Gastrocnemius medialis (tissue), 4 donors: Measurements from ENCODE around the gene EMC7. TPM values are rescaled to one million over a fixed set of nuclear protein-coding genes. Genes with fewer than 3 reads are reported as not detected.
"Not testable (repeated sequence)": the region's sequence is repeated elsewhere in the genome, so short reads cannot be mapped to it uniquely, and the experiment has no call there.

Experiments
- ATAC-seq, 2 donors: fragments of 150-250 bp; one replicate each; pipeline ENCODE4 v1.9.1; 2016
- DNase-seq, 2 donors: peaks; one replicate each; pipeline ENCODE4 v3.0.0-alpha.2; 2019
- H3K27ac ChIP-seq, 4 donors: fragments of 200-600 bp; sonication (generic); 1 replicate in 1 of 4; 2 replicates in 3 of 4; pipeline ENCODE4 v1.5.1; 2016 to 2018; ENCODE audit warnings: mild to moderate bottlenecking in 2 of 4, moderate library complexity in 1 of 4
- H3K27me3 ChIP-seq, 3 donors: fragments of 200-600 bp; sonication (generic) in 2 of 3; 1 replicate in 1 of 3; 2 replicates in 2 of 3; pipeline versions ENCODE4 v1.5.1 to v1.6.0; 2016 to 2019; ENCODE audit warnings: mild to moderate bottlenecking in 1 of 3, moderate library complexity in 1 of 3
- H3K36me3 ChIP-seq, 2 donors: fragments of 200-600 bp; sonication (generic) in 1 of 2; one replicate each; pipeline ENCODE4 v1.5.1; 2017 to 2018
- H3K4me1 ChIP-seq, 2 donors: fragments of 200-600 bp; sonication (generic) in 1 of 2; one replicate each; pipeline ENCODE4 v1.5.1; 2016 to 2017; ENCODE audit warnings: mild to moderate bottlenecking in 2 of 2
- H3K4me3 ChIP-seq, 4 donors: fragments of 200-600 bp; sonication (generic) in 3 of 4; 1 replicate in 1 of 4; 2 replicates in 3 of 4; pipeline ENCODE4 v1.5.1; 2016 to 2019; ENCODE audit warnings: mild to moderate bottlenecking in 2 of 4
- H3K9me3 ChIP-seq, 3 donors: fragments of 200-600 bp; sonication (generic) in 2 of 3; 1 replicate in 1 of 3; 2 replicates in 2 of 3; pipeline ENCODE4 v1.5.1; 2016 to 2019
- CTCF ChIP-seq, 5 experiments: fragments of 450-650 bp in 3 of 5; fragments of 200-600 bp in 2 of 5; sonication (generic) in 2 of 5; IDR thresholded peaks in 4 of 5; conservative IDR thresholded peaks in 1 of 5; 1 replicate in 4 of 5; 2 replicates in 1 of 5; pipeline ENCODE4 v1.5.1; 2016 to 2019; ENCODE audit warnings: antibody characterized with exemption in 5 of 5, mild to moderate bottlenecking in 3 of 5, moderate library complexity in 3 of 5
- POLR2A ChIP-seq, 2 donors: fragments of 450-650 bp; IDR thresholded peaks; one replicate each; pipeline ENCODE4 v1.6.1; 2017; ENCODE audit warnings: antibody characterized with exemption in 2 of 2, mild to moderate bottlenecking in 2 of 2, moderate library complexity in 2 of 2
- in situ Hi-C, 4 donors: fragments of 200-750 bp; cut with MboI; loops; one replicate each; pipeline versions ENCODE4 v1.15.0 to v1.8.0; 2017; ENCODE audit warnings: low sequenced_read_pairs in 4 of 4
- intact Hi-C: fragments of 100-400 bp; cut with DNase I; formaldehyde crosslinking; loops from one replicate; pipeline ENCODE4 v1.15.1; 2023; ENCODE audit warnings: low total_unique reads
- total RNA-seq, 4 donors: library from RNA; depleted of rRNA; stranded (reverse); fragments of >200 nt; gene quantifications; one replicate each; pipeline versions ENCODE4 v1.1.0 to v1.2.3, GENCODE V29; 2016

EMC7 gene
- total RNA-seq, 4 donors from 2014 or later: 36.6 to 66.8 (median 48.3) TPM

GRCh38 chr15:34059476-34059875, 42.2 kb downstream of the EMC7 start:
- Histone ChIP-seq H3K4me1 (peaks cover 0 to 6% of the 10 kb centered on the region in 2 donors), H3K36me3 (no peaks in the 10 kb centered on the region), H3K4me3 (no peak overlapping the region), H3K9me3 (no peaks in the 10 kb centered on the region), H3K27ac (no peak overlapping the region), H3K27me3 (no peaks in the 10 kb centered on the region)
- no peak for TF ChIP-seq CTCF (IDR thresholded peaks at IDR 0.05 in 4 of 5, conservative IDR thresholded peaks at IDR 0.05 in 1 of 5)
- no peak for TF ChIP-seq POLR2A (IDR thresholded peaks at IDR 0.05)
- DNase-seq: no peak
- in situ Hi-C loops (loop anchor here in 1 of 4 donors (25.0 kb wide), 1 partner anchor 303 kb away; the partner anchor contains the start of gene LPCAT4), intact Hi-C loops (no loop called here)
- no peak for ATAC-seq

GRCh38 chr15:34056911-34057310, 44.8 kb downstream of the EMC7 start:
- H3K36me3 ChIP-seq: no peaks in the 10 kb centered on the region

GRCh38 chr15:34055868-34056595, 45.6 kb downstream of the EMC7 start:
- intact Hi-C loops (no loop called here), in situ Hi-C loops (loop anchor here in 1 of 4 donors (25.0 kb wide), 1 partner anchor 306 kb away; the partner anchor contains the start of gene LPCAT4)
- ATAC-seq: no peak
- Histone ChIP-seq H3K27me3 (no peaks in the 10 kb centered on the region), H3K27ac (no peak overlapping the region), H3K4me1 (no peaks in the 10 kb centered on the region), H3K36me3 (no peaks in the 10 kb centered on the region), H3K9me3 (no peaks in the 10 kb centered on the region), H3K4me3 (no peak overlapping the region)
- TF ChIP-seq POLR2A (IDR thresholded peaks at IDR 0.05): no peak
- no peak for TF ChIP-seq CTCF (IDR thresholded peaks at IDR 0.05 in 4 of 5, conservative IDR thresholded peaks at IDR 0.05 in 1 of 5)
- DNase-seq: no peak

More at GRCh38 chr15:34056911-34057310, 44.8 kb downstream of the EMC7 start:
- H3K4me3 ChIP-seq: no peak overlapping the region
- H3K27me3 ChIP-seq: no peaks in the 10 kb centered on the region
- no peaks in the 10 kb centered on the region for H3K9me3 ChIP-seq
- H3K4me1 ChIP-seq: peaks cover 0 to 4% of the 10 kb centered on the region in 2 donors
- H3K27ac ChIP-seq: no peak overlapping the region
- ATAC-seq (no peak), DNase-seq (no peak)
- intact Hi-C loops: no loop called here
- TF ChIP-seq POLR2A (IDR thresholded peaks at IDR 0.05) (no peak), CTCF (IDR thresholded peaks at IDR 0.05 in 4 of 5, conservative IDR thresholded peaks at IDR 0.05 in 1 of 5) (no peak)
- in situ Hi-C loops: loop anchor here in 1 of 4 donors (25.0 kb wide), 1 partner anchor 305 kb away; the partner anchor contains the start of gene LPCAT4

- intact Hi-C loops: no loop called here
- no peak overlapping the region for H3K27ac ChIP-seq
- H3K9me3 ChIP-seq: no peaks in the 10 kb centered on the region
- no peaks in the 10 kb centered on the region for H3K4me1 ChIP-seq
- no peak for TF ChIP-seq POLR2A (IDR thresholded peaks at IDR 0.05)
- no peak for TF ChIP-seq CTCF (IDR thresholded peaks at IDR 0.05 in 4 of 5, conservative IDR thresholded peaks at IDR 0.05 in 1 of 5)
- H3K27me3 ChIP-seq: no peaks in the 10 kb centered on the region
- no peak overlapping the region for H3K4me3 ChIP-seq
- in situ Hi-C loops: loop anchor here in 1 of 4 donors (25.0 kb wide), 1 partner anchor 308 kb away; the partner anchor contains the start of gene LPCAT4
- ATAC-seq (no peak), DNase-seq (no peak)
- H3K36me3 ChIP-seq: no peaks in the 10 kb centered on the region
Measured at GRCh38 chr15:34054081-34054707, 47.5 kb downstream of the EMC7 start.

GRCh38 chr15:34050385-34050784, 51.3 kb downstream of the EMC7 start:
- intact Hi-C loops, H3K4me1 ChIP-seq, H3K36me3 ChIP-seq, H3K27me3 ChIP-seq, ATAC-seq, DNase-seq, H3K9me3 ChIP-seq, H3K4me3 ChIP-seq, H3K27ac ChIP-seq: not testable (repeated sequence)
- in situ Hi-C loops: loop anchor here in 1 of 4 donors (25.0 kb wide), 1 partner anchor 312 kb away; the partner anchor contains the start of gene LPCAT4
